NB4 (cell line): ENCODE measurements around the gene TCTN3.

ENCODE experiments used
- CTCF ChIP-seq: IDR thresholded peaks from one replicate; pipeline ENCODE4 v1.5.1; 2012; ENCODE audit warnings: low read depth, low read length
- MAX ChIP-seq: IDR thresholded peaks from 2 replicates; pipeline ENCODE4 v1.6.1; 2011; ENCODE audit warnings: low read depth, low read length
- POLR2A ChIP-seq: IDR thresholded peaks from 2 replicates; pipeline ENCODE4 v1.6.1; 2011; ENCODE audit warnings: mild to moderate bottlenecking; ENCODE audit not compliant: insufficient read length; ENCODE audit errors: extremely low read depth

GRCh38 chr10:95716466-95716865 is 22.7 kb upstream of the TCTN3 start:
- TF ChIP-seq CTCF (no peak), POLR2A (no peak), MAX (no peak)
